GM19351 (cell line): ENCODE results near the gene SGCD.
A peak's percentile ranks its signal among the peaks of the same experiment; 100 is the strongest.

Experiments used
- ATAC-seq: cut with Tn5 transposase; IDR thresholded peaks from one replicate; pipeline ENCODE4 v1.9.1; 2021; ENCODE audit warnings: mild to moderate bottlenecking, moderate library complexity; ENCODE audit not compliant: unreplicated experiment

The SGCD gene

GRCh38 chr5:156400231-156400986, 73.4 kb downstream of the SGCD start:
- no peak for ATAC-seq

GRCh38 chr5:156401804-156402203, 74.8 kb downstream of the SGCD start:
- peak; percentile 6 for ATAC-seq

- peak; percentile 95 for ATAC-seq
Measured at GRCh38 chr5:156402387-156402921, 75.5 kb downstream of the SGCD start.

- ATAC-seq, result no peak
Measured at GRCh38 chr5:156405988-156406387, 79.0 kb downstream of the SGCD start.

- no peak for ATAC-seq
Measured at GRCh38 chr5:156407251-156407650, 80.3 kb downstream of the SGCD start.

GRCh38 chr5:156409834-156410233, 82.9 kb downstream of the SGCD start:
- ATAC-seq, result no peak

GRCh38 chr5:156411185-156411613, 84.2 kb downstream of the SGCD start:
- no peak for ATAC-seq

- ATAC-seq, result no peak
Measured at GRCh38 chr5:156411957-156412356, 85.0 kb downstream of the SGCD start.

- ATAC-seq, result no peak
Measured at GRCh38 chr5:156414391-156414790, 87.4 kb downstream of the SGCD start.

GRCh38 chr5:156419661-156420060, 92.7 kb downstream of the SGCD start:
- no peak for ATAC-seq

- no peak for ATAC-seq
Measured at GRCh38 chr5:156420665-156421064, 93.7 kb downstream of the SGCD start.

GRCh38 chr5:156421798-156422197, 94.8 kb downstream of the SGCD start:
- ATAC-seq, result no peak

- ATAC-seq, result no peak
Measured at GRCh38 chr5:156423597-156423996, 96.6 kb downstream of the SGCD start.

- ATAC-seq, result peak; percentile 55
Measured at GRCh38 chr5:156427315-156427714, 100.4 kb downstream of the SGCD start.

- ATAC-seq, result no peak
Measured at GRCh38 chr5:156431956-156432829, 105.2 kb downstream of the SGCD start.

GRCh38 chr5:156432830-156433105, 105.8 kb downstream of the SGCD start:
- no peak for ATAC-seq

GRCh38 chr5:156434471-156434870, 107.5 kb downstream of the SGCD start:
- ATAC-seq, result no peak

- ATAC-seq, result no peak
Measured at GRCh38 chr5:156435101-156435500, 108.1 kb downstream of the SGCD start.

GRCh38 chr5:156438076-156438475, 111.1 kb downstream of the SGCD start:
- ATAC-seq, result no peak

GRCh38 chr5:156444753-156445291, 117.9 kb downstream of the SGCD start:
- no peak for ATAC-seq

GRCh38 chr5:156446526-156446925, 119.6 kb downstream of the SGCD start:
- no peak for ATAC-seq

- ATAC-seq, result no peak
Measured at GRCh38 chr5:156450778-156451177, 123.8 kb downstream of the SGCD start.
